Dendritic cell treated with granulocyte-macrophage colony-stimulating factor and Interleukin-4, amounts not matched to agents 40 ng/mL and 50 ng/mL, for 4 days (primary cell): ENCODE data around the gene TRIM4.

Experiments
- H3K27ac Mint-ChIP-seq: one replicate; pipeline ENCODE4 v1.8.0; 2022; ENCODE audit warnings: mild to moderate bottlenecking, mixed read lengths
- H3K27me3 Mint-ChIP-seq: one replicate; pipeline ENCODE4 v1.8.0; 2022; ENCODE audit warnings: mild to moderate bottlenecking, mixed read lengths
- H3K36me3 Mint-ChIP-seq: one replicate; pipeline ENCODE4 v1.8.0; 2022; ENCODE audit warnings: low read depth, mixed read lengths
- H3K4me1 Mint-ChIP-seq: one replicate; pipeline ENCODE4 v1.8.0; 2022; ENCODE audit warnings: low read depth, mixed read lengths
- H3K4me3 Mint-ChIP-seq: one replicate; pipeline ENCODE4 v1.8.0; 2022; ENCODE audit warnings: mild to moderate bottlenecking, moderate library complexity, mixed read lengths
- H3K9me3 Mint-ChIP-seq: one replicate; pipeline ENCODE4 v1.8.0; 2022; ENCODE audit warnings: mixed read lengths
- intact Hi-C: fragments of 100-400 bp; cut with micrococcal nuclease; formaldehyde crosslinking; loops from one replicate; pipeline ENCODE4 v1.15.0; 2022

Gene TRIM4

DNA sequence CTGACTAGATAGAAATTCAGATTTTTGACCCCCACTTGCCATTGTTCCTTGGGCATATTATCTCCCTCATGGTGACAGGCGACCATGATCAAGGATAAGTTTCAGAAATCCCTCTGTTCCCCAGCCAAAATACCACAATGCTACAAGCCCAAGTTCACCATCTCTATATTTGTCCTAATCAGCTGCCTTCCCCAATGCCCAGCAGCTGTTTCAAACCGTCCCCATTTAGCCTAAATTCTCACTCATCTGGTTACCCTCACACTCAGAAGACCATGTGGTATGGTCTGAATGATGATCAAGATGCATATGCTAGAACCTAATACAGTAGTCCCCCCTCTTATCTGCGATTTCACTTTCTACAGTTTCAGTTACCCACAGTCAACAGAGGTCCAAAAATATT, 11.0 kb upstream of the TRIM4 start:
- Mint-ChIP-seq H3K4me3 (no peak overlapping the region), H3K36me3 (no peaks in the 10 kb centered on the region), H3K9me3 (no peaks in the 10 kb centered on the region), H3K4me1 (peaks cover 17% of the 10 kb centered on the region), H3K27me3 (peaks cover 43% of the 10 kb centered on the region), H3K27ac (no peak overlapping the region)
- intact Hi-C loops, result no loop called here

DNA sequence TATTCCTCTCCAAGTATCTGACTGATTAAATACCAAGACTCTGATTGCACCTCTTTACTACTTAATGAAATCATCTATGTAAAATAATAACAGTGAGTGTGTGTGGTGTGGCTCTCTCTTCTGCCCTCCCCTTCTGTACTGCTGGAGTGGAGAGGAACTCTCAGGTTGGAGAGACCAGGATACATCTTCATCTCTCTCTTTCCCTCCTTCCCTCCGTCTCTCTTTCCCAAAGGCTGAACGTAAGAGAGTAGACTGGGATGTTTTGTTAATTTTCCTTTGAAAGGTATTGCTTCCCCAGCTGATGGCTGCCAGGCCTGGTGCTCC, 10.4 kb upstream of the TRIM4 start:
- intact Hi-C loops, result no loop called here
- peaks cover 17% of the 10 kb centered on the region for H3K4me1 Mint-ChIP-seq
- no peaks in the 10 kb centered on the region for H3K9me3 Mint-ChIP-seq
- H3K4me3 Mint-ChIP-seq, result no peak overlapping the region
- H3K36me3 Mint-ChIP-seq, result no peaks in the 10 kb centered on the region
- H3K27ac Mint-ChIP-seq, result peak overlapping the region; percentile 66
- peaks cover 41% of the 10 kb centered on the region for H3K27me3 Mint-ChIP-seq

DNA sequence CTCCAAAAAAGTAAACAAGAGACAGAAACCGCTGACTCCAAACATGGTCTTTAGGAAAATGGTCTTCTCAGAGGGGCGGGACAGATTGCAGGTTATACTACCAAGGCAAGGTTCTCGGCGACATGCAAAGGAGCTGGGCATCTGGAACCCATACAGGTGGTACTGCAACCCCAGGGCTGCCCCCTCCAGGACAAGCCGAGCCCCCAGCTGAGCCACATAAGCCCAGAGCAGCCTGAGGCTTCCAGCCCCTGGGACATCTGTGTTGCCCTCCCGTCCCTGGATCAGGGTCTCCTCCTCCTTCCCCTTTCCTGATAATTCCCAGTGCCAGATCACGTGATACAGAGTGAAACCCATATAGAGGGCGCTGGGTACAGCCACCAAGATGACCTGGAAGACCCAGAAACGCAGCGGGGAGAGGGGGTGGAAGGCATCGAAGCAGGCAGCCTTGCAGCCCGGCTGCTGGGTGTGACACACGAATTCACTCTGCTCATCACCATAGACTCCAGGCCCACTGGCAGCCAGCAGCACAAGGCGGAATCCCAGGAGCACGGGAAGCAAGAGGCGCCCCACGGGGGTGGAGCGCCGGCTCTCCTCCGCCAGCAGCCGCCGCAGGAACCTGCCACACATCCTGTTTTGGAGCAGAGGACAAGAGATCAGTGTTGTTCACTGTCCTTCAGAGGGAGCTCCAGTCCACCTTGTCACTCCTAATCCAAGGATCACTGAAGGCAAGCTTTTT, 9.8 kb upstream of the TRIM4 start, which contains the start of gene GJC3:
Gene GJC3, minus strand, starts transcription at position 627 of the 736 bp plus-strand sequence. Its CDS starts 0 bp downstream, at position 627.
- intact Hi-C loops, result no loop called here
- no peaks in the 10 kb centered on the region for H3K36me3 Mint-ChIP-seq
- peak within 1 kb of the TSS; percentile 72 for H3K4me3 Mint-ChIP-seq
- peaks cover 17% of the 10 kb centered on the region for H3K4me1 Mint-ChIP-seq
- H3K9me3 Mint-ChIP-seq, result no peaks in the 10 kb centered on the region
- peaks cover 40% of the 10 kb centered on the region for H3K27me3 Mint-ChIP-seq
- peak within 1 kb of the TSS; percentile 66 for H3K27ac Mint-ChIP-seq

DNA sequence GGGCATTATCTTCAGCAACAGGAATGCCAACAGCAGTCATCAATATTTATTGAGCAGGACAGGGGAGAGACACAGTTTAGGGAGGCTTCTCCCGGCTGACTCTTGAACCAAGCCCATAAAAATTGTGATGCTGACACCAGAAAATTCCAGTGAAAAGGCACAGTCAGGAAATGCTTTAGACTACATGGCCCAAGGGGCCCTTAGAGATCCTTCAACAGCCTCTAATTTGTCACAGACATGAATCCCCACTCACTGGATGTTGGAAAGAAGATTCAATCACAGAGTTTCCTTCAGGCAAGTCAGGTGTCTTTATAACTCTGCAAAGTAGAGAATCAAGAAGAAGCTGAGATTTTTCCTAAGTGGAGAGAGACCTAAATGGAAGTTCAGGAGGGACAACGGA, 8.9 kb upstream of the TRIM4 start:
- Mint-ChIP-seq H3K4me3 (no peak overlapping the region), H3K36me3 (no peaks in the 10 kb centered on the region), H3K27me3 (peaks cover 40% of the 10 kb centered on the region), H3K9me3 (no peaks in the 10 kb centered on the region), H3K27ac (no peak overlapping the region), H3K4me1 (peaks cover 17% of the 10 kb centered on the region)
- intact Hi-C loops, result no loop called here

DNA sequence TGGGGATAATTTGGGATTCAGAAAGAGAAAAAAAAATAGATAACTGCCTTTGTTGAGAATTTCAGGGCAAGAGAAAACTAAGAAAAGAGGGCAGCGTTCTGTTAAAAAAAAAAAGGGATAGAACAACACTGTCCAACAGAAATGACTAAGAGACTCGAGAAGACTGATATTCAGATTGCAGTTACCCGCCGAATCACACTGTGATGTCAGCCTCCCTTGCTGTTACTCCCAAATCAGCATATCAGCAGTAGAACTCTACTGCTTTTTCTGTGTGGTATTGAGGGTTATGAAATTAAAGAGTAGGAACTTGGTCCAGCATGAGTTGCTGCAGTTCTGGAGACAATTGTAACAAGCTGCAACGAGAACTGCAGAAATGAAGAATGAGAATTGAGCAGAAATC, 8.2 kb upstream of the TRIM4 start:
- peaks cover 17% of the 10 kb centered on the region for H3K4me1 Mint-ChIP-seq
- H3K27me3 Mint-ChIP-seq, result peaks cover 41% of the 10 kb centered on the region
- no peaks in the 10 kb centered on the region for H3K36me3 Mint-ChIP-seq
- no peaks in the 10 kb centered on the region for H3K9me3 Mint-ChIP-seq
- H3K27ac Mint-ChIP-seq, result no peak overlapping the region
- no peak overlapping the region for H3K4me3 Mint-ChIP-seq
- intact Hi-C loops, result no loop called here

DNA sequence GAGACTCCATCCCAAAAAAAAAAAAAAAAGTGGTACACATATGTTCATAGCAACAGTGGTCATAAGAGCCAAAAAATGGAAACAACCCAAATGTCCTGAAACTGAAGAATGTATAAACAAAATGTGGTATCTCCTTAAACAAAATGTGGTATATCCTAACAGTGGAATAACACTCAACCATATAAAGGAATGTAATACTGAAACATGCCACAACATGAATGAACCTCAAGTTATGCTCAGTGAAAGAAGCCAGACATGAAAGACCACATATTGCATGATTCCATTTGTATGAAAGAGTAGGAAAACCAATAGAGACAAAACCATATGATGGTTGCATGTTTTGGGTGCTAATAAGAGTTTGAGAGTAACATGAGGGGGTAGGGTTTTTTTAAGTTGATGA, 7.0 kb upstream of the TRIM4 start:
- no peak overlapping the region for H3K27ac Mint-ChIP-seq
- H3K36me3 Mint-ChIP-seq, result peaks cover 9% of the 10 kb centered on the region
- H3K4me1 Mint-ChIP-seq, result peaks cover 17% of the 10 kb centered on the region
- H3K4me3 Mint-ChIP-seq, result no peak overlapping the region
- H3K27me3 Mint-ChIP-seq, result peaks cover 45% of the 10 kb centered on the region
- H3K9me3 Mint-ChIP-seq, result no peaks in the 10 kb centered on the region
- intact Hi-C loops, result no loop called here

DNA sequence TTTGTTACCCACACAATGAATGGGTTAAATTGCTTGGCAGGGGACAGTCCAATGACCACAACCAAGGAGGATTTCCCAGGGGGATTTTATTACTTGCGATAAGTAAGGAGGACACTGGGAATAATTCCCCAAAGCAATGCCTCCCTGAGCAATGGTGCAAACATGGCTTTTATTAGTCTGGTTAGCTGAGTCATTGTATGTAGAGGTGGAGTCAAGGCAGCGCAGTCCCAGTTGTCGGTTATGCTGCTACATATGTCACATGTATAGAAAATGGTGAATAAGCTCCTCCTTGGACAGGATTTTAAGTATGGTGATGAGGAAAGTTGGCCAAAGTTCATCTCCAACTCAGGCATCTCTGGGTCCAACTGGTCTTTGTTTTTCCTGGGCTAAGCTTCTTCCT, 3.9 kb upstream of the TRIM4 start:
- no peak overlapping the region for H3K4me3 Mint-ChIP-seq
- H3K9me3 Mint-ChIP-seq, result no peaks in the 10 kb centered on the region
- peaks cover 33% of the 10 kb centered on the region for H3K27me3 Mint-ChIP-seq
- peaks cover 4% of the 10 kb centered on the region for H3K4me1 Mint-ChIP-seq
- intact Hi-C loops, result no loop called here
- no peak overlapping the region for H3K27ac Mint-ChIP-seq
- peaks cover 27% of the 10 kb centered on the region for H3K36me3 Mint-ChIP-seq

DNA sequence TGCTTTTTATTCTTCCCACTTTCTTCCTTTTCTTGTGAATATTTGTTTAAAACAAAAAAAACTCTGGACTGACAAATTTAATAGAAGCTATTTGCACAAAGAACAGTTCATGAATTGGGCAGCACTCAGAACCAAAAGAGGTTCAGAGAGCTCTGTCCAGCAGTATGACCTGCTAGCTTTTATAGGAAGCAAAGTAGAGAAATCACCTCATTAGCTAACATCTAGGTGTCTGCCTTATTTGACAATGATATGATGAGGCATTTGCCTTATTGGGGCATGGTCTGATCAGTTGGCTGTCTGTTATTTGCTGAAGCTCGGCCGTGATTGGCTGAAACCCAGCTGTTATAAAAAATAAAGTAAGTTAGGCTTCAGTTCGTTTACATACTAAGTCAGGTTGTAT, 819 bp upstream of the TRIM4 start:
- H3K36me3 Mint-ChIP-seq, result peaks cover 55% of the 10 kb centered on the region

DNA sequence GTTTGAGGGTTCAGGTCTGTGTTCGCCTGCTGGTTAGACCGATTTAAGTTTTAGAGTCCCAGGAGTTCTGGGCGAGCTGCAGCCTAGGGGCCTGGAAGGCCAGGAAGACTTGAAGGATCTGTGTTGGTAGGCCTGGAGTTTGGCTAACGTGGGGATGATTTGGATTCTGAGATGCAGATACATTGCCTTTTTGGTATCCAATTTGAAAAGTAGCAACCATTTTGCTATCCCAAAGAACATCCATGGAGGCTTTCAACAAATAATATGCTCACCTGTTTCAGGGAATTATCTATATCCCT, 433 bp upstream of the TRIM4 start:
- peaks cover 59% of the 10 kb centered on the region for H3K36me3 Mint-ChIP-seq
- peak overlapping the region; percentile 88 for H3K4me3 Mint-ChIP-seq
- H3K27me3 Mint-ChIP-seq, result peaks cover 9% of the 10 kb centered on the region
- H3K9me3 Mint-ChIP-seq, result no peaks in the 10 kb centered on the region
- H3K4me1 Mint-ChIP-seq, result peaks cover 24% of the 10 kb centered on the region
- intact Hi-C loops, result loop anchor here (10.0 kb wide), 1 partner anchor 135 kb away; no protein-coding TSS in a partner anchor
- H3K27ac Mint-ChIP-seq, result peak overlapping the region; percentile 93

More for the DNA sequence above, 819 bp upstream of the TRIM4 start:
- H3K4me3 Mint-ChIP-seq, result peak overlapping the region; percentile 88
- H3K9me3 Mint-ChIP-seq, result no peaks in the 10 kb centered on the region
- peaks cover 23% of the 10 kb centered on the region for H3K4me1 Mint-ChIP-seq
- peak overlapping the region; percentile 93 for H3K27ac Mint-ChIP-seq
- intact Hi-C loops, result no loop called here
- peaks cover 9% of the 10 kb centered on the region for H3K27me3 Mint-ChIP-seq

DNA sequence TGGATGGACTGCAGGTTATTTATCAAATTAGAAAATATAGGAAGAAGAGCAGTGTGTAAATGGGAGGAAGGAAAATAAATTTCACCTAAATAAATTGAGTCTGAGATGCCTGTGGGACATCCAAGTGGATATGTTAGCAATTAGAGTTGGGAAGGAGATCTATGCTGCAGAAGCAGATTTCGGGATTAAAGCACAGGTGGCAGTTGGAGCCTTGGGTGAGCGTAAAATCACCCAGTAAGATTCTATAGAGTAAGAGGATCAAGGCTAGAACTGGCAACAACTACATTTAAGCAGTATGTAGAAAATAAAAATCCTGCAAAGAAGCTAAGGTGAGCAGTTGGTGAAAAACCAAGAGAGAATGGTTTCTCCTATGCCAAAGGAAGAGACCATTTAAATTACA, 8.4 kb downstream of the TRIM4 start:
- H3K36me3 Mint-ChIP-seq, result peaks cover 75% of the 10 kb centered on the region
- no peak overlapping the region for H3K4me3 Mint-ChIP-seq
- H3K9me3 Mint-ChIP-seq, result no peaks in the 10 kb centered on the region
- peaks cover 11% of the 10 kb centered on the region for H3K4me1 Mint-ChIP-seq
- intact Hi-C loops, result loop anchor here (10.0 kb wide), 1 partner anchor 144 kb away; no protein-coding TSS in a partner anchor
- no peak overlapping the region for H3K27ac Mint-ChIP-seq
- H3K27me3 Mint-ChIP-seq, result no peaks in the 10 kb centered on the region

DNA sequence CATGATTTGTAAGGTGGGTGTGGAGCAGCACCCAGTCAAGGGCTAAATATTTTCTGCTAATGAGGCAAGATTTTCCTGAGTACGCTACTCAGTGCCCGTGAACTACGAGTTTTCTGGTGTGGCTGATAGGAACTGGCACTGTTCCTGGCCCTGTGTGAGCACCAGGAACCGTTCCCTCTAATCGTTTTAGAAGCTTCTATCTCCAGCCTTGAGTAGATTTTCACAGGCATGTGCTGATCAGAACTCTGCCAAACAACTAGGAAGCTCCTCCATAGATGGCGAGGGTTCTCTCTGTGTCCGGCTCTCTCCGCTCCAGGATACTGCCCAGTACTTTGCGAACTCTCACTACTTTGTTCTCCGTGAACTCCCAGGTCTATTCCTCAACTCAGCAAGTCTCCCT, 17.7 kb downstream of the TRIM4 start:
- Mint-ChIP-seq H3K9me3 (no peaks in the 10 kb centered on the region), H3K27ac (no peak overlapping the region), H3K4me3 (no peak overlapping the region), H3K4me1 (peaks cover 7% of the 10 kb centered on the region), H3K36me3 (peaks cover 71% of the 10 kb centered on the region), H3K27me3 (no peaks in the 10 kb centered on the region)
- intact Hi-C loops, result no loop called here

DNA sequence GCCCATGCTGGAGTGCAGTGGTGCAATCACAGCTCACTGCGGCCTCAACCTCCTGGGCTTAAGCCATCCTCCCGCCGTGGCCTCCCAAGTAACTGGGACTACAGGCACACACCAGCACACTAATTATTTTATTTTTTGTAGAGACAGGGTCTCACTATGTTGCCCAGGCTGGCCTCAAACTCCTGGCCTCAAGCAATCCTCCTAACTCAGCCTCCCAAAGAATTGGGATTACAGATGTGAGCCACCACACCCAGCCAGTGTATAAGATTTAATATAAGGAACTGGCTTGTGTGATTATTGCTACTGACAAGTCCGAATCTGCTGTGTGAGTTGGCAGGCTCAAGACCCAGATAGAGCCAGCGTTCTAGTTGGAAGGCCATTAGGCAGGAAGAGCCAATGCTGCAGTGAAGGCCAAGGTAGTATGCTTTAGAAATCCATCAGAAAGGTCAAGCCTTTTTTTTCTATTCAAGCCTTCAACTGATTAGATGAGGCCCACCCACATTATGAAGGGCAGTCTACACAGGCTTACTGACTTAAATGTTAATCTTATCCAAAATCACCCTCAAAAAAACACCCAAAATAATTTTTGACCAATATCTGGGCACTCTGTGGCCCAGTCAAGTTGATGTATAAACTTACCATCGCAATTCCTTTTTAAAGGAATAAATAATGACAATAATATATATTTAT, 19.4 kb downstream of the TRIM4 start:
- no peak overlapping the region for H3K4me3 Mint-ChIP-seq
- no peak overlapping the region for H3K27ac Mint-ChIP-seq
- no peaks in the 10 kb centered on the region for H3K9me3 Mint-ChIP-seq
- peaks cover 7% of the 10 kb centered on the region for H3K4me1 Mint-ChIP-seq
- H3K36me3 Mint-ChIP-seq, result peaks cover 59% of the 10 kb centered on the region
- no peaks in the 10 kb centered on the region for H3K27me3 Mint-ChIP-seq
- intact Hi-C loops, result no loop called here

DNA sequence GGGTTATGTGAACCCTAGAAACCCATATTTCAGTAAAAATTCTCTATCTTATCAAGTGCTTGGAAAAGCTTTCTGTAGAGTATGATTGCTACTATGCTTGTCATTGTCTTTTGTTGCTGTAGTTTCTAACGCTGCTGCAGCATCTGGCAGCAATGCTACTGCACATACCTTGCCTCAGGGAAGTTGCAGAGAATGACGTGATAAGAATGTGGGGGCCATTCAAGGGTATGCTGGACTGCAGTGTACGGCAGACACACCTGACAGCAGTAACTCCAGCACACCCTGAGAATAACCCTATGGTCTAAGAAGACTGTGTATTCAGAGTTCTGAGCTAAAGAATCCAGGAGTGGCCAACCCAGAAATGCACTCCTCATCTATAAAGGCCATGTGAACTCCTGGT, 20.5 kb downstream of the TRIM4 start:
- Mint-ChIP-seq H3K36me3 (peaks cover 49% of the 10 kb centered on the region), H3K4me1 (peaks cover 7% of the 10 kb centered on the region), H3K9me3 (no peaks in the 10 kb centered on the region), H3K27ac (no peak overlapping the region), H3K4me3 (no peak overlapping the region), H3K27me3 (no peaks in the 10 kb centered on the region)
- intact Hi-C loops, result no loop called here

DNA sequence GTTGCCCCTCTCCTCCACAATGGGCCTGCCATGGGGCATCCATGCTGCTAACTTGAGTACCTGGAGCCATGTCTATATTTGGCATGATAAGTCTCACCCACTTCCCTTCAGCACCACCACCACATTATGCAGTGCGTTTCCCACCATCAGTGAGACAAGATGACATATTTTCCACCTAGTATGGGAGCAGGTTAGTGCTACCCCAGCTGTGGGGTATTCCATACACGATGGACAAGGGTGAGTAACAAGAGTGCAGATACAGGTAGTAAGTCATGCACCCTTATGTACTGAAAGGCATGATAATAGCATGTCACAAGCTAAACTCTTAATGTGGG, 21.3 kb downstream of the TRIM4 start:
- H3K36me3 Mint-ChIP-seq, result peaks cover 47% of the 10 kb centered on the region

More for the DNA sequence above, 21.3 kb downstream of the TRIM4 start:
- peaks cover 7% of the 10 kb centered on the region for H3K4me1 Mint-ChIP-seq
- H3K4me3 Mint-ChIP-seq, result no peak overlapping the region
- H3K27ac Mint-ChIP-seq, result no peak overlapping the region
- H3K27me3 Mint-ChIP-seq, result no peaks in the 10 kb centered on the region
- intact Hi-C loops, result no loop called here
- H3K9me3 Mint-ChIP-seq, result no peaks in the 10 kb centered on the region
